Hepatocyte (in vitro differentiated cells): ENCODE data around the gene PXDN. TPM values are rescaled to one million over a fixed set of nuclear protein-coding genes. Genes with fewer than 3 reads are reported as not detected.

Experiments used
- DNase-seq: peaks from one replicate; pipeline ENCODE4 v3.0.0-alpha.2; 2016; ENCODE audit warnings: low spot score
- H2AFZ ChIP-seq: fragments of 200-600 bp; sonication (generic); 2 replicates; pipeline ENCODE4 v1.6.0; 2016; ENCODE audit warnings: antibody characterized with exemption, mild to moderate bottlenecking
- H3K27ac ChIP-seq: fragments of 200-600 bp; sonication (generic); 2 replicates; pipeline ENCODE4 v1.5.1; 2016; ENCODE audit warnings: mild to moderate bottlenecking
- H3K27me3 ChIP-seq: fragments of 200-600 bp; sonication (generic); 2 replicates; pipeline ENCODE4 v1.6.1; 2016
- H3K36me3 ChIP-seq: fragments of 200-600 bp; sonication (generic); replicated peaks from 2 replicates; pipeline ENCODE4 v1.5.1; 2016; ENCODE audit warnings: low read depth; ENCODE audit not compliant: insufficient read depth
- H3K4me1 ChIP-seq: fragments of 200-600 bp; sonication (generic); 2 replicates; pipeline ENCODE4 v1.5.1; 2016; ENCODE audit warnings: mild to moderate bottlenecking, moderate library complexity; ENCODE audit not compliant: insufficient read depth
- H3K4me2 ChIP-seq: fragments of 200-600 bp; sonication (generic); 2 replicates; pipeline ENCODE4 v1.6.0; 2016
- H3K4me3 ChIP-seq: fragments of 200-600 bp; sonication (generic); 2 replicates; pipeline ENCODE4 v1.5.1; 2016; ENCODE audit warnings: mild to moderate bottlenecking
- H3K79me2 ChIP-seq: fragments of 200-600 bp; sonication (generic); 2 replicates; pipeline ENCODE4 v1.6.0; 2017; ENCODE audit warnings: mild to moderate bottlenecking
- H3K9me2 ChIP-seq: fragments of 200-600 bp; sonication (generic); replicated peaks from 2 replicates; pipeline ENCODE4 v1.6.0; 2017; ENCODE audit warnings: mild to moderate bottlenecking; ENCODE audit not compliant: insufficient read depth
- H3K9me3 ChIP-seq: fragments of 200-600 bp; sonication (generic); 2 replicates; pipeline ENCODE4 v1.5.1; 2016; ENCODE audit warnings: low read depth, mild to moderate bottlenecking
- H4K20me1 ChIP-seq: fragments of 200-600 bp; sonication (generic); 2 replicates; pipeline ENCODE4 v1.6.0; 2016; ENCODE audit warnings: mild to moderate bottlenecking; ENCODE audit not compliant: insufficient read depth, poor library complexity, severe bottlenecking
- CTCF ChIP-seq: fragments of 200-600 bp; sonication (generic); IDR thresholded peaks from 2 replicates; pipeline ENCODE4 v1.5.1; 2016; ENCODE audit warnings: antibody characterized with exemption, mild to moderate bottlenecking; ENCODE audit not compliant: poor library complexity
- EZH2 ChIP-seq: fragments of 200-600 bp; sonication (generic); IDR thresholded peaks from 2 replicates; pipeline ENCODE4 v1.6.1; 2016; ENCODE audit warnings: antibody characterized with exemption, mild to moderate bottlenecking, borderline replicate concordance
- EZH2phosphoT487 ChIP-seq: fragments of 200-600 bp; sonication (generic); IDR thresholded peaks from one replicate; pipeline ENCODE4 v1.6.1; 2018; ENCODE audit warnings: antibody characterized with exemption, mild to moderate bottlenecking, low read depth, moderate library complexity; ENCODE audit not compliant: unreplicated experiment, severe bottlenecking
- WGBS: methylation state at CpG from one replicate; pipeline ENCODE4 v1.1.6; 2016; ENCODE audit warnings: low lambda C conversion rate; ENCODE audit errors: missing lambda C conversion rate; 5-methylcytosine and 5-hydroxymethylcytosine counted together
- polyA plus RNA-seq: library from polyadenylated mRNA; unstranded; fragments of >200 nt; fragmentation: Nextera tagmentation; extraction: Ambion mirVana; gene quantifications from 2 replicates; pipeline ENCODE4 v1.2.1, GENCODE V29; 2016
- total RNA-seq: library from RNA; depleted of rRNA; stranded (reverse); fragments of >200 nt; gene quantifications from 2 replicates; pipeline ENCODE4 v1.2.3, GENCODE V29; 2014

The PXDN gene
- total and polyA plus RNA-seq, 2 experiments from 2014 or later, result 107 to 118 TPM

DNA sequence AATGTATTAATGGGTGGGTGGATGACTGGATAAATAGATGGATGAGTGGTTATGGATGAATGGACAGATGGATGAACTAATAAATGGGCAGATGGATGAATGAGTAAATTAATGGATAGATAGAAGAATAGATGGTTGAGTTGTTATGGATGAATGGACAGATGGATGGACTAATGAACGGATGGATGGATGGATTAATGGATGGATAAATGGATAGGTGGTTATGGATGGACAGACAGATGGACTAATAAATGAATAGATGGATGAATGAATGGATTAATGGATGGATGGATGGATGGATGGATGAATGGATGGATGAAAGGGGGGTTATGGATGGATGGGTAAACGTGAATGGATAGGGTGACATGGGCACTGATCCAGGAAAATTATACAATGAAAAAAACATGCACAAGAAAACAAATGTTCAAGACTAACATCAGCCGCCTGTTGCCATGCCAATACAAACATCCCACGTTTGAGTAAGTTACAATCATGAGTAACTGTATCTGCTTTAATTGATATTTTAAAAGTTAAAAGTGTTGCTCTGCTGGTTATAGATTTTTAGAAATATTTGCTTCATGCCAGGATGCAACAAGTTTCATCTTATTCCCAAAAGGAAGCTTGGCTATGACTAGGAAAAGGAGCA, 20.8 kb downstream of the PXDN start:
- Histone ChIP-seq H3K36me3 (no peaks in the 10 kb centered on the region), H3K4me1 (peaks cover 15% of the 10 kb centered on the region), H3K9me3 (no peaks in the 10 kb centered on the region), H3K4me3 (no peak overlapping the region), H3K9me2 (no peaks in the 10 kb centered on the region), H4K20me1 (peaks cover 49% of the 10 kb centered on the region), H2AFZ (no peak overlapping the region), H3K4me2 (no peak overlapping the region), H3K79me2 (peaks cover 76% of the 10 kb centered on the region), H3K27me3 (no peaks in the 10 kb centered on the region), H3K27ac (no peak overlapping the region)
- no peak for TF ChIP-seq EZH2phosphoT487
- no peak for TF ChIP-seq CTCF
- no peak for TF ChIP-seq EZH2
- 82% methylated on average over 4 of the region's 4 CpGs for WGBS
- DNase-seq, result no peak

DNA sequence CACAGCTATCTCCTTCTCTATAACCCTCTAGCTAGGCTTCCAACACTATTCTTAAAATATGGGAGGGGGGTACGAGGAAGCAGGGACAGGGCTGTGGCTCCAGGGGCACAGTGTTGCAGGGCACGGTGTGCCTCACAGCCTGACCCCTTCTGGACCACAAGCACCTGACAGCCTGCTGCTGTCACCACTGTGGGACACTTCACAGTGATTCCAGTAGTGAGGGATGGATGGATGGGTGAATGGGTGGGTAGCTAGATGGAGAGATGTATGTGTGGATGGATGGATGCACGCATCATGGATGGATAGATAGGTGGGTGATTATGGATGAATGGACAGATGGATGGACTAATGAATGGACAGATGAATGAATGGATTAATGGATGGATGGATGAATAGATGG, 21.6 kb downstream of the PXDN start:
- Histone ChIP-seq H3K9me2 (no peaks in the 10 kb centered on the region), H3K79me2 (peaks cover 76% of the 10 kb centered on the region), H3K27ac (no peak overlapping the region), H3K27me3 (no peaks in the 10 kb centered on the region), H3K36me3 (no peaks in the 10 kb centered on the region), H3K9me3 (no peaks in the 10 kb centered on the region), H2AFZ (no peak overlapping the region), H3K4me1 (peaks cover 11% of the 10 kb centered on the region), H3K4me3 (no peak overlapping the region), H3K4me2 (no peak overlapping the region), H4K20me1 (peaks cover 47% of the 10 kb centered on the region)
- TF ChIP-seq CTCF, result no peak
- TF ChIP-seq EZH2, result no peak
- TF ChIP-seq EZH2phosphoT487, result no peak
- DNase-seq, result no peak
- 95% methylated on average over 3 of the region's 3 CpGs for WGBS

- Histone ChIP-seq H3K4me1 (peaks cover 8% of the 10 kb centered on the region), H3K79me2 (peaks cover 76% of the 10 kb centered on the region), H3K9me3 (no peaks in the 10 kb centered on the region), H4K20me1 (peaks cover 49% of the 10 kb centered on the region), H3K4me3 (no peak overlapping the region), H3K4me2 (no peak overlapping the region), H3K27me3 (no peaks in the 10 kb centered on the region), H3K36me3 (no peaks in the 10 kb centered on the region), H3K9me2 (no peaks in the 10 kb centered on the region), H2AFZ (no peak overlapping the region), H3K27ac (peak overlapping the region; percentile 60)
- TF ChIP-seq CTCF (no peak), EZH2 (no peak), EZH2phosphoT487 (no peak)
- WGBS, result 94% methylated on average over 16 of the region's 16 CpGs
- no peak for DNase-seq
Observed at GRCh38 chr2:1721706-1722646, 22.3 kb downstream of the PXDN start.
